ENCODE data around the gene PEPD.
"Not testable (repeated sequence)": the region's sequence is repeated elsewhere in the genome, so short reads cannot be mapped to it uniquely, and the experiment has no call there.

PEPD gene

DNA sequence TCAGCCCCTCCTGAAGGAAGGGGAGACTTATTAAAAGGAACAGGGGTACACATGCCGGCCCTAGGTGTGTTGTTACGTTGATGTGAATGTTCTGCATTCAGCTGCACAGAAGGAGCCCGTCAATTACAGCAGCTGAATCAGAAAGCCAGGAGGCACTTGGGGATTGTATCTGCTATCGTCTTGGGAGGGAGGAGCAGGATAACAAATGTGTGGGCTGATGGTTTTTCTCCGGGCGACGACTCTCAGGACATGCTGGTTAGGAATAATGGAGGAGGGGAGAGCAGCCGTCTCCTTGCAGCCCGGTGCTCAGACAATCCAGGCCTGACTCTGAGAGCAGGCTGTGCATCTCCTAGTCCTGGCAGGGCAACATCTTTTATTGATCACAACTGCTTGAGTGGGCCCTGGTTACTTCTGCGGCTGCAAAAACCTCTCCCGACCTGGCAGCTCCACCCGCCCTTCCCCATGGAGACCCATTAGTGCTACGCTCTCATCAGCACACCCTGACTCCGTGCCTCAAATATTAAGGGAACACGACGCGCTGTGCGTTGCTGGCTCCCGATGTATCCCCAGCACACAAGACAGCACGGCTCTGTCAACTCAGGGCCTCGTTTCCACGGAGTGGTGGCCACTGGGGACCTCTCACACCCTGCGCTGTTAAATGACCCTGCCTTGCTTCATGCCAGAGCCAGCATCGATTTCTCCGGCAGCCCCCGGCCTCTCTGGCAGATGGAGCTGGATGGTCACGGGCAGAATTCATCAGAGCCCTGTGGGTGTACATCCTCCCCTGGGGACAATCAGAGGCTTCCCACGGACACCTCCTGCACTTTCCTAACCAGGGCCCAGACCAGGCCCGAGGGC, 25.3 kb downstream of the PEPD start:
- no peak for DNase-seq

DNA sequence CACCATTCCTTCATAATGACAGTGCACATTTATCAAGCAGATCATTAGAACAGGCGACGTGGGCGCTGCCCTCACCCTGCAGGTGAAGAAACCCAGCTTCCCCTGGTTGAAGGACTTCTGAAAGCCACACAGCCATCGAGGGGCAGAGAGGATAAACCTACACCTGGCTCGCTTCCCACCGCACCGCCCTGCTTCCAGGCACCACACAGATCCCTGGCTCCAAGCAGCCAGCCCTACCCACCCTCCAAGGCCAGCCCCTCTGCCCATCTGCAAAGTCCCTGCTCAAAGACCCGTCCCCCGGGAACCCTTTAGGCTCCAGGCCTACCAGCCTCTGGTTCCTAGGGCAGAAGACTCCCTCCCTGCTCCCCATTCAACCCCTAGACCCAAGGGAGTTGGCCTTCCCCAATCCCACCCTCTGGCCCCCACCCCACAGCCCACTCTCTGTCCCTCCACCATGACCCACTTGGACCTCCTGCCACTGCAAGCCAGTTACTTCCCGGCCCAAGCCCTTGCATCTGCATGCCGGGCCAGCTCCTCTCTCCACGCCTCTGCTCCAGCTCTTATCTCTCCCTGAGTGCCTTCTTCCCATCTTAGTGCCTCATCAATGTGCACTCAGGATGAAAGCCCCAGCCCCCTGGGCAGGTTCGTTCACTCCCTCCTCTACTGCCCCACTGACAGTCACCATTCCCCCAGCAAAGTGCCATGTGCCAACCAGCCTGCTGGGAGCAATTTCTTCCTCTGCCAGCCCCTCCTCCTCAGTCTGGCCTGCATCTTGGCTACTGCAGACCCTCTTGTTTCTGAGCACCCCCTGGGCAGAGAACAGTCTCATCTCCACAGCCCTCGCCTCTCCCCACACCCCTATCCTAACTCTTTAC, 28.0 kb downstream of the PEPD start:
- DNase-seq, result no peak

DNA sequence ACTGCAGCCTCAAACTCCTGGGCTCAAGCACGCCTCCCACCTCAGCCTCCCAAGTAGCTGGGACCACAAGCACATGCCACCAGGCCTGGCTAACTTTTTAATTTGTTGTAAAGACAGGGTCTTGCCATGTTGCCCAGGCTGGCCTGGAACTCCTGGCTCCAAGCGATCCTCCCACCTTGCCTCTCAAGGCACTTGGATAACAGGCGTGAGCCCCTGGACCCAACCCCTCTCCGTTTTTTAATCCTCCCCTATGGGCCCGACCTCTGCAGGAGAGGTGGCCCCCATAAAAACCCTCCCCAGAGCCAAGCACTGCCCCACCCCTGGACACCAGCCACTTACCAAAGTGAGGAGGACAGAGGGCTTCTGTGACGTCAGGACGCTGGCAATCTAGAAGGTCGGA, 28.6 kb downstream of the PEPD start:
- no peak for DNase-seq

DNA sequence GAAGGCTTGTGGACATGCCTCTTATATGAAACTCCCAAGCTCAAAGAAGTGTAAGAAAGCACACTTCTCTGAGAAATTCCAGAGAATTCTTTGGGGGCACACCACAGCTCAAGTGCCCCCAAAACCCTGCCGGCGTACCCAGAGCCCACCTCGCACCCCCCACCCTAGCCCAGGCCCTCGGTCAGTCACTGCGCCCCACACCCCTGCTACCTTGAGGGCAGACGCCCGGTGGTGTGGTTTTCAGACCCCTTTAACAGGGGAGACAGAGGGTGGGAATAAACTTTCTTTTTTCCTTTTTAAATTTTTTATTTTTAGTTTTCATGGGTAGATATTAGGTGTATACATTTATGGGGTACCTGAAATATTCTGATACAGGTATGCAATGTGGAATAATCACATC, 29.5 kb downstream of the PEPD start:
- no peak for DNase-seq

DNA sequence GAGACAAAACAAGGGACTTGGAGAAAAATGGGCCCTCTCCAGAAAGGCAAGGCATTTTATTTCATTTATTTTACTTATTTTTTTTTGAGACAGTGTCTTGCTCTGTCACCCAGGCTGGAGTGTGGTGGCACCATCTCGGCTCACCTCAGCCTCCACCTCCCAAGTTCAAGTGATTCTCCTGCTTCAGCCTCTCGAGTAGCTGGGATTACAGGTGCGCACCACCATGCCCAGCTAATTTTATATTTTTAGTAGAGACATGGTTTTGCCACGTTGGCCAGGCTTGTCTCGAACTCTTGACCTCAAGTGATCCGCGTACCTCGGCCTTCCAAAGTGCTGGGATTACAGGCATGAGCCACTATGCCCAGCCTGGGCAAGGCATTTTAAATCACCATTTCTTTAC, 31.0 kb downstream of the PEPD start:
- DNase-seq, result not testable (repeated sequence)

DNA sequence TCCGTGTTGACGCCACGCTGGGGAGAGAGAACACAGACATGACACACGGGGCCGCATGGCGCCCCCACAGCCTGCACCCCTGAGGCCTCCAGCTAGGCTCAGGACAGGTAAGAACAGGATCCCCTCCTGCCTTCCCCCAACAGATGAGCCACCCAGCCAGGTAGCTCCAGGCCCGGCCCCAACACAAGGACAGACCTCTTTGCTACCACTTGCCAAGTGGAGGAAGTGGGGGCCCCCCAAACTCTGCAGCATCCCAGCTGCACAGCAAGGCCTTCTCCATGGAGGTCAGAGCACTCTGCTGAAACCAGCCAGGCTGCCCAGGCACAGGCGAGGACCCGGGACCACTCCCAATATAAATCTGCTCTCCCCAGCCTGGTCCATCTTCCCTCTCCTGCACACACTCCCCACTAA, 31.5 kb downstream of the PEPD start:
- DNase-seq, result no peak

DNA sequence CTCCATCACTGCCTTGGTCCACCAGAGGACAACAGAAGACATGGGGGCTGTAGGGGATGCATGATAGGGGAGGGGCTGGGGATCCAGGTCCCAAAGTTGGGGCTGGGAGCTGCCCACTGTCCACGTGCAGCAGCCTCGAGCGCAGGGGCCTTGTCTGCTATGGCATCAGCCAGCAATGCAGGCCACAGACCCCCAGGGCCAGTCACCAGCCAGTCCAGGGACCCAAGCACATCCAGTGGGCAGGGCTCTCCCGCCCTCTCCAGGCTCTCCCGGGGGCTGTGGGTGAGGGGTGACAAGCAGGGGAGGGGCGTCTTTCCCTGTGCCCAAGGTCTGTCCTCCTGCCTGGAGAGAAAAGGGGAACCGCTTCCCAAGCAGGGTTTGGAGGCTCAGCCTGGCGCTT, 32.8 kb downstream of the PEPD start:
- DNase-seq, result no peak

DNA sequence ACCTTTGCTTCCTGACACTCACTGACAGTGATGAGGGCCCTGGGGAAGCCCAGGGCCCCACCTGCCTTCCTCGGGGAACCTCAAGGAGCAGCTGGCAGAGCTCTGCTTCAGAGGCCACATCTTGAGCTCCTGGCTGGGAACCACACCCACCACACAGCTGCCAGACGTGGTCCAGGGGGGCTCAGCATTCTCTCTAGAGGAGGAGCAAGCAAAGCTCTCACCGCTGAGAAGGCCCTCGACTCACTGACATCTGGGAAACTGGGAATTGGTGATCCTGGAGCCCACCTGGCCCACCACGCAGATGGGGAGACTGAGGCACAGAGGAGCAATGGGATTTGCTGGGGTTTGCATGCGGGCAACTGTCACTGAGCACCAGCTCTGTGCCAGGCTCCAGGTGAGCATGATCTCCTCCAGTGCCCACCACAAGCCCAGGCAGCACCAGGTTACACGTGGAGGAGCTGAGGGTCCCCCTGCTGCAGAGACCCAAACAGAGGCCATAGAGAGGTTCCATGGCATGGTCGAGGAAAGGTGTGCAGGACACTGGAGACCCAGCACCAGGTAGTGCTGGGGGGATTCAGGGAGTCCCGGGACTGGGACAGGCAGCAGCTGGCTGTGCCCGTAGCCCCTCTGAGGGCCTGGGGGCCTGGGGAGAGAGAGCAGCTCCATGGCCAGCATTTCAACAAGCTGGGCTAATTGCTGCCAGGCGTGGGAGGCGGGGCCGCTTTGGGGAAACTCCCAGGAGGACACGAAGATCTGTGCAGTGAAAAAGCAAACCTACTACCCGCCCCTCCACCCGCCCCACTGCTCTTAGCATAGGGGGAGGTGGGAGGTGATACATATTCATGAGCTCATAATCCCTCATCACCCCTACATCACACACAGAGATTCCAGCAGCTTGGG, 33.4 kb downstream of the PEPD start:
- no peak for DNase-seq

DNA sequence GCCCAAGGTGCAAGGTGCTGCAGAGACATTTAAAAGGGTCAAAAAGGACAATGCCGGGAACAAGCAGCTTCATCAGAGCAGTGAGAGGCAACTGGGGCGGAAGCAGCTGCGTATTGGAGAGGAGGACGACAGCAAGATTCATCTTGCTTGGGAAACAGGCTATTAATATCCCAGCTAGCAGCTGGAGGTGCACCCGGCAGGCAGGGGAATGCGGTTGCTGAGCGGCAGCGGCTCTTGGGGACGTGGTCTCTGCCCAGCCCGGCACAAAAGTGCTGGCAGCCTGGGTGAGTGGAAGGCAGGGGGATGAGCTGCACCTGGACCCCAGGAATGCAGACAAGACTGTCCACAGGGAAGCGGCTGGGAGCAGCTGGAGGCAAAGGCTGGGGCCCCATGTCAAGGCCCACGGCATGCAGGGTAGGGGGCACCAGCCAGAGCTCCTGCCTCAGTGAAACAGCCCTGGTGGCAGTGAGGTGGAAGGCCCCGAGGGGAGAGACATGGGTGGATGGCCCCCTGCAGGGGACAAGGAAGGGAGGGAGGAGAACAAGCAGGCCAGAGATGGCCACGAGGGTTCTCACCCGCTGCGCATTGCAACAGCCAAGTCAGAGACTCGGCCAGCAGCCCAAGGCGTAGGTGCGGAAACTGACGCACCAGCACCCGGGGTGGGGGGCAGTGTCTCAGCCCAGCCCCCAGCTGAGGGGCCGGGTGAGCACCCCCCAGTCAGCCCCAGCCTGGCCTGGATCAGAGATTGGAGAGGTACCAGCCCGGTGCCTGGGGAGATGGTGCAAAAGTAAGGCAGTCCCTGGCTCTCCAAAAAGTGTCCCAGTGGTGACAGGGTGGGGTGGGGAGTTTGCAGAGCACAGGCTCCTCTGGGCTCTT, 34.4 kb downstream of the PEPD start:
- DNase-seq, result no peak

DNA sequence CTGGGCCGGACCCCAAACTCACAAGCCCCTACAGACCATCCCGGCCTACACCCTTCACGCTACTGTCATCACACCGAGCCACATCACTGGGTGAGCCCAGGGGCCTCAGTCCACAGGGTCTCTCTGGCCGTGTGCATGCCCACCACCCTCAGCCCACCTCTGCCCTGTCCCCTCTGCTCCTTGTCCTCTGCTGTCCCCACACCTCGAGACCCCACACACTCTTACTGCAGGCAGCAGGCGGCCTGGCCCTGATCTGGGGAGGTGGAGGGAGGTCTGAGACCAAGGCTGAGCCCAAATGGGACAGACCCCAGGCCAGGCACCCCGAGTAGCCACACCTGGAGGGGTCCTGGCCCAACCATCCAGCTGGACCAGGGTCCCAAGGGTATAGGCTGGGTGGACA, 35.2 kb downstream of the PEPD start:
- DNase-seq, result no peak

DNA sequence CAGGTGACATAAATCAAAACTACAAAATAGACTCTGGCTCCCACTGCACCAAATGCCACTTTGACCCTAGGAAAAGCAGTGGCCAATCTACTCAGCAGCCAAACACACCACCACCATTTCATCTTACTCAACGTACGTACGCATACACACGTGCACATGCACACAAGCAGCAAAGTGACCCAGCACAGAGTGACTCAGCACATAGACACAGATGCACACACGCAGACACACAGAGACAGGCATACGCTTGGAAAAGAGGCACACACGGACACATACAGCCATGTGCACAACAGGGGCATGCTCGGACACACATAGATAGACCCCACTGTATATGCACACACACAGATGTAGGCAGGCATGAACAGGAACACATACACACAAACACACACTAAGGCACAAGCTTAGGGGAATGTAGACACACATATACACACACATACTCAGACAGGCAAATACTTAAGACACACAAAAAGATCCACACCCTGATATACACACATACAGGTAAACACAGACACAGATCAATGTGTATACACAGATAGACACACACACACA, 37.3 kb downstream of the PEPD start:
- no peak for DNase-seq

DNA sequence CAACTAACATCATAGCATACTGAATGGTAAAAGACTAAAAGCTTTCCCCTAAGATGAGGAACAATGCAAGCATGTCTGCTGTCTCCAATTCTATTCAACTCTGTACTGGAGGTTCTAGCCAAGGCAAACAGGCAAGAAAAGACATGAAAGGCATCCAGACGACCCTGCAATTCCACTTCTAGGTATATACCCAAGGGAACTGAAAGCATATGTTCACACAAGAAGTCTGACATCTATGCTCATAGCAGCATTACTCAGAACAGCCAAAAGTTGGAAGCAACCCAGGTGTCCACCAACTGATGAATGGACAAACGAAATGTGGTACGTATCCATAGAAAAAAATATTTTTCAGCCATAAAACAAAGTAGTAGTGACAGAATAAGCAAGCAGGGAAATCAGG, 39.1 kb downstream of the PEPD start:
- DNase-seq, result no peak

DNA sequence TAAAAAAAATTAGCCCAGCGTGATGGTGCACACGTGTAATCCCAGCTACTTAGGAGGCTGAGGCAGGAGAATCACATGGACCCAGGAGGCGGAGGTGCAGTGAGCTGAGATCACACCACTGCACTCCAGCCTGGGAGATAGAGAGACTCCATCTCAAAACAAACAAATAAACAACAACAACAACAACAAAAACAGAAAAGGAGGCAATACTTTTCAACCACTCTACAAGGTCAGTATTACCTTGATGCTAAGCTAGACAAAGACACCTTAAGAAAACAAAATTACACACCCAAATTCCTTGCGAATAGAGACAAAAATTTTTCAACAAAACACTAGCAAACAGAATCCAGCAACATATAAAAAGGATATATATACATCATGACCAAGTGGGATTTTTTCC, 39.7 kb downstream of the PEPD start:
- DNase-seq, result no peak

DNA sequence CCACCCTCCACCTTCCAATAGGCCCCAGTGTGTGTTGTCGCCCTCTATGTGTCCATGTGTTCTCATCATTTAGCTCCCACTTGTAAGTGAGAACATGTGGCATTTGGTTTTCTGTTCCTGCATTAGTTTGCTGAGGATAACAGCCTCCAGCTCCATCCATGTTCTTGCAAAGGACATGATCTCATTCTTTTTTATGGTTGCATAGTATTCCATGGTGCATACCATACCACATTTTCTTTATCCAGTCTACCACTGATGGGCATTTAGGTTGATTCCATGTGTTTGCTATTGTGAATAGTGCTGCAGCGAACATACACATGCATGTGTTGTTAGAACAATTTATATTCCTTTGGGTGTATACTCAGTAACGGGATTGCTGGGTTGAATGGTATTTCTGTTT, 42.0 kb downstream of the PEPD start:
- not testable (repeated sequence) for DNase-seq

DNA sequence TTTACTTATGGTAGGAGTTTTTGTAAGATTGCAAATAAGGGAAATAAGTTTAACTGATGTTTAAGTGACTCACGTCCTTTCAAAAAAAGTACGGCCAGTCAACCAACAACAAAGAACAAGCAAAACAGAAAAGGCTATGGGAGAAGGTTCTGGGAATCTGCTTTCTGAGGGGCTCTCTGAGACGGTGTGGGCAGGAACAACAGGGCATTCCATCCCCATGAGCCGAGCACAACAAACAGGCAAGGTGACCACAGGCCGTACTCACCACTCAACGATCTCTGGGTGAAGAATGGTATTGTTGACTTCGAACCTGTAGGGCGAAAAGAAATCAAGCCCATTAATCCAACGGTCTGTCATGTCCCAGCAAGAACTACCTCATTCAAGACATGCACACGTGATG, 43.8 kb downstream of the PEPD start:
- DNase-seq, result no peak

DNA sequence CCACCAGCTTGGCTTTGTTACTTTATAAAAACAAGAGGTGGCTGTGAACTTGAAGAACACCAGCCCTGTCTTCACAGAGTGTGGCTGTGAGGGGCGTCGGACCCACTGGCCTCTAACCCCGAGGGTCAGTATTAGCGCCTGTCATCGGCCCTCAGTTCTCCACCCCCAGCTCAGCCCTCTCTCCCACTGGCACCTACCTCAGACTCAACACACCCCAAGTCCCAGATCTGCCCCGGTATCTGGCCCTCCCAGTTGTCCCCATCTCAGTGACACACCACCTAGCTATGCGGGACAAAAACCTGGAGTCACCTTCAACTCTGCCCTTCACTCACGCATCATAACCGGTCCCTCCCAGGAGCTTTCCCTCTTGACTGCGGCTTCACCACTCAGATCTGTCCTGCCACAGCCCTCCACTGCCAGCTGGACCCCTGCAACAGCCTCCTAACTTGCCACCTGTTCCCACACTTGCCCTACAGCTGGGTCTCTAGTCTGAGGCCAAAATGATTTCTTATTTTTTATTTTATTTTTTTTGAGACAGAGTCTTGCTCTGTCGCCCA, 45.4 kb downstream of the PEPD start:
- DNase-seq, result no peak

DNA sequence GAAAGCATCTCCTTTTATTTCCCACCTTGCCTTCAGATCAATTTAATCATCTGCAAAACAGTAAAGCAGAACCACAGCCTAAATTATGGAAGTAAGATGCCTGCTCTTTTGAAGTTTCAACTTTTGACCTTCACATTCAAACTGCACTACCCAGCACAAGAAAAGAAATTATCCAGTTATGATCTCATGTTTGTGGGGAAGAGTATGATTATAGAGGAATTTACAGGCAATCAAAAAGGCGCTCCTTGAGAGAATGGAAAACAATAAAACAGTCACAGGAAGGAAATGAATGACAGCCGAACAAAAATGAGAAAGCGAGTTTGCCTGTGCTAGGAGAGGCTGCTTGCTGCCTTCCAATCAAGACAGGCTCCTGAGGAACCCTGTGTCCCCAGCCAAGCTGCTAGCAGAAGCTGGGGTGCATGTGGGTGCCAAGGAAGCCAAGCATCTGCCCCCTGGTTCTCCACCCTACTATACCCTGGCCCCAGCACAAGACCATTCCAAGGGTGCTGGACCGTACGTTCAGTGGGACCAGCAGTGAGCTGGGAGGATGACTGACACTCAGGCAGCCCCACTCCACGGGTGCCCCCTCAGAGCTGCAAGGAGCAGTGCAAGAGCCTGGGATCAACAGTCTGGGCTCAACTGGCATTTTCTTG, 47.8 kb downstream of the PEPD start:
- DNase-seq, result no peak

DNA sequence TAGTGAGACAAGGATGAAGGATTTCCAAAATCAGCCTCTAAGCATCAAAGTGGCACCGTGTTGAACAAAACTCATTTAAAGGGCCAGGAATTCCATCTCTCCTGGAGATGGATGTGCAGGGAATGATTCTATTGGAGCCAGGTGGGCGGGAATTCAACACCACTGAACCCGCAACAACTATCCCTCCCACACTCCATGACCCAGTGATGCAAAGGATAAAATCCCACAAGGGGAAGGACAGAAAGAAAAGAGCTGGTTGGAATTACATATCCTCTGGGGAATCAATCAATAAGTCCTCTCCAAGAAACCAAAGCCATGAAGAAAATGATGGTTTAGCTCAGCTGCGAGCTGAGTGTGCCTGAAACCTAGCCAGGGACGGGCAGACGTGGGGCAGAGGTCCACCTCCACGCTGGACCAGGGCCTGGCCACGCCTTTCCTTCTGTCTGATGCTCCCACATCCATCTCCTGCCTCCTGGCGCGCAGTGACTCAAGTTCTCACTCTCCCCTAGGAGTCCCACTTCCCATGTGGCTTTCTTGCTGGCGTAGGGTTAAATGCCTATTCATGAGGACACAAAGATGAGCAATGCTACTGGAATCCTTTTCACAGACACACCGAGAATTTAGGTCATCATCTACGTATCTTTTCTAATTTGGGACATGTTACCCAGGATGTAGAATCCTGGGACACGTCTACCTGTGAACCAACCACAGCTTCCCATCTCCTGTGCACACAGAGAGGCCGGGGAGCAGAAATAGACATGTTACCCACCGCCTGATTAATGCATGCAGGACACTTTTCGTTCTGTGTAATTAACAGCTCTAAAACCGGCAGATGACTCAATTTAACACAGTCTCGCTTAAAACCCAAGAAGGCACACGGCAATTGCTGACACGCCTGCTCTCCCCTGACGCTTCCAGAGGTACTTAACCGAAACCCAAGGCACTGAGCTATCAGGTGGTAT, 48.6 kb downstream of the PEPD start:
- peak; percentile 60 for DNase-seq

DNA sequence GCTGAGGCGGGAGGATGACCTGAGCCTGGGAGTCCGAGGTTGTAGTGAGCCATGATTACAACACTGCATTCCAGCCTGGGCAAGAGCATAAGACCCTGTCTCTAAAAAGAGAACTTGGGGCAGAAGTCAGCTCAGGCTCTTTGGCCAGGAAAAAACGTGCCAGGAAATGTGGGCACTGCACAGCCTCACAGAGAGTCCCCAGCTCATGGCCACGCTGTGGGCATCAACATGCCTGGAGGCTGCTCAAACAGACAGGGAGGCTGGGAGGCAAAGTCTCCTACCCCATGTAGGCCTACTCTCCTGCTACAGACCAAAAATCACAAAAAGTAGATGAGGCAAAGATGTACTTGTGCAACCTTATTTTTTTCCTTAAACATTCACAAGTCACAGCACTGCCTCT, 49.4 kb downstream of the PEPD start:
- DNase-seq, result no peak
